AG09309 (cell line): ENCODE data around the gene LEFTY1.

Experiments
- DNase-seq: peaks from one replicate; pipeline ENCODE4 v3.0.0-alpha.2; 2010; ENCODE audit warnings: low read depth
- H3K4me3 ChIP-seq: 2 replicates; pipeline ENCODE4 v1.5.1; 2011; ENCODE audit warnings: mild to moderate bottlenecking, low read depth, low read length, moderate library complexity; ENCODE audit not compliant: control insufficient read depth
- TF ChIP-seq, protein P1 (sequence below): IDR thresholded peaks from 2 replicates; pipeline ENCODE4 v1.5.1; 2011; ENCODE audit warnings: mild to moderate bottlenecking, low read depth, low read length, inconsistent platforms; ENCODE audit not compliant: insufficient read depth, control insufficient read depth; ENCODE audit errors: missing control alignments

Gene LEFTY1

GRCh38 chr1:225845097-225845496 is 43.8 kb downstream of the LEFTY1 start:
- no peak overlapping the region for H3K4me3 ChIP-seq
- no peak for DNase-seq
- TF ChIP-seq, protein P1, sequence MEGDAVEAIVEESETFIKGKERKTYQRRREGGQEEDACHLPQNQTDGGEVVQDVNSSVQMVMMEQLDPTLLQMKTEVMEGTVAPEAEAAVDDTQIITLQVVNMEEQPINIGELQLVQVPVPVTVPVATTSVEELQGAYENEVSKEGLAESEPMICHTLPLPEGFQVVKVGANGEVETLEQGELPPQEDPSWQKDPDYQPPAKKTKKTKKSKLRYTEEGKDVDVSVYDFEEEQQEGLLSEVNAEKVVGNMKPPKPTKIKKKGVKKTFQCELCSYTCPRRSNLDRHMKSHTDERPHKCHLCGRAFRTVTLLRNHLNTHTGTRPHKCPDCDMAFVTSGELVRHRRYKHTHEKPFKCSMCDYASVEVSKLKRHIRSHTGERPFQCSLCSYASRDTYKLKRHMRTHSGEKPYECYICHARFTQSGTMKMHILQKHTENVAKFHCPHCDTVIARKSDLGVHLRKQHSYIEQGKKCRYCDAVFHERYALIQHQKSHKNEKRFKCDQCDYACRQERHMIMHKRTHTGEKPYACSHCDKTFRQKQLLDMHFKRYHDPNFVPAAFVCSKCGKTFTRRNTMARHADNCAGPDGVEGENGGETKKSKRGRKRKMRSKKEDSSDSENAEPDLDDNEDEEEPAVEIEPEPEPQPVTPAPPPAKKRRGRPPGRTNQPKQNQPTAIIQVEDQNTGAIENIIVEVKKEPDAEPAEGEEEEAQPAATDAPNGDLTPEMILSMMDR, result no peak

DNA sequence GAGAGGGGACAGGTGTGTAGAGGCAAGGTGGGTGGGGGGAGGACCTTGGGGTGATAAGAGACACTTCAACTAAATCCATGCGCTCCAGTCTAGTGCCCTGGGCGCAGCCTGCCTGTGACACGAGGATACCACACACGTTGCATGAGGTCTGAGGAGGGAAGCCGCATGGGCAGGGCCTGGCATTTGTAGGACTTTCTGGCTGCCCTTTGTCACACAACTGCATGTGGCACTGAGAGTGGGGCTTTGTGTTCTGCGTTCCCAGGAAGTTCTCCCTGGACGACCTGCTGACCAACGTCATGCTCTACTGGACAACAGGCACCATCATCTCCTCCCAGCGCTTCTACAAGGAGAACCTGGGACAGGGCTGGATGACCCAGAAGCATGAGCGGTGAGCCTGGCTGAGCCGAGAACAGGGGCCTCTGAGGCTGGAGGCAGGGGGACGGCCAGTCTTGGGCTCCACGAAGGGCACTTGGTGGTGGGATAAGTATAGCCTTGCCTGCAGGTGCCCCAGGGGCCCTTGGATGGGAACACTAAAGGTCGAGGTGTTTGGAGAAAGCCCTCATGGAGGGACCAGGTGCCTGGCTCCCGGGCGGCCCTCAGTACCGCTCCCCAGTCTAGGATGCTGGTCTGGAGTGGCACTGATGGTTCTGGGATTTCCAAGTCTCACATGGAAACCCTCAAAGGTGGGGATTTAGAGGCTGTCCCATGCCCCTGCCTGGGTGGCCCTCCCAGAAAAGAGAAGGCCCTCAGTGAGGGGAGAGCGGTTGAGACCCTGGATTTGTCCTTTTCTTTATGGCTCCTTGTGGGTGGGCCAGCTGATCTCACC is 44.5 kb downstream of the LEFTY1 start:
- TF ChIP-seq, protein P1, result no peak
- no peak overlapping the region for H3K4me3 ChIP-seq
- no peak for DNase-seq

GRCh38 chr1:225843426-225843795 is 45.5 kb downstream of the LEFTY1 start:
- DNase-seq, result no peak
- H3K4me3 ChIP-seq, result no peak overlapping the region
- TF ChIP-seq, protein P1, result no peak

GRCh38 chr1:225842788-225843425 is 46.0 kb downstream of the LEFTY1 start:
- no peak for DNase-seq
- TF ChIP-seq, protein P1, result no peak
- H3K4me3 ChIP-seq, result no peak overlapping the region

DNA sequence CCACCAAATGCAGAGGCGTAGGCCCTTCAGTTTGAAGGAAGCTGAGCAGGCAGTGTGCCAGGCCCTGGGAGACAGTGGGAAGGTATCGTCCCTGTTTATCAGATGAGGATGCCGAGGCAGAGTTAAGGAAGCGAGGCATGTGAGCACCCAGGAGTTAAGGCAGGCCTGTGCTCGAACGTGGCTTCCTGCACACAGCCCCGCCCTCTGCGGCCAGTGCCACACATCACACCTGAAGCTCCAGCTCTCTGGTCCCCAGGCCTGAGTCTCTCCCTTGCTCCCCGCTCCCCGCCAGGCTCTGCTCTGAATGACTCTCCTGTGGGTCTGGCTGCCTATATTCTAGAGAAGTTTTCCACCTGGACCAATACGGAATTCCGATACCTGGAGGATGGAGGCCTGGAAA is 46.9 kb downstream of the LEFTY1 start:
- no peak for DNase-seq
- no peak overlapping the region for H3K4me3 ChIP-seq
- TF ChIP-seq, protein P1, result no peak

DNA sequence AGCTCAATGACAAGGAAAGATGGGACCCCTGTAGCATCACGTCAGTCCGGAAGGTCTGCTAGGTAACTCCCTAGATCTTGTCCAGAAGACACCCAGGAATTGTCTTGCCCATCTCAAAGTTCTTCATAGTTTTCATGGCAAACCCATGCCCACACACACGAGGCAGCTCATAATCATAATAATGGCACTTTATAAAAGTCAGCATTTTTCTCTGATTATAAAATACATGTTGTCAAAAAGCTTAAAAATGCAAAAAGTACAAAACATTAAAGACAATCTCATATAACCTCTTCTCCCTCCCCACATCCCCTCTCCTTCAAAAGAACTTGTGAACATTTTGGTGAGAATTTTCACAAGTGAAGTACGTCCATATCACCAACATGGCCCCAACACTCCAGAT is 48.2 kb downstream of the LEFTY1 start:
- no peak for DNase-seq
- no peak overlapping the region for H3K4me3 ChIP-seq
- TF ChIP-seq, protein P1, result no peak
